Measurements from ENCODE around the gene SCAPER. TPM values are rescaled to one million over a fixed set of nuclear protein-coding genes. Genes with fewer than 3 reads are reported as not detected.

SCAPER gene
- total RNA-seq, 6 donors from 2014 or later: 14.4 to 67.1 (median 27.6) TPM

- no peak for ATAC-seq (ENCODE audit: low FRiP score in 2 of 2)
- H3K27me3 ChIP-seq: no peaks in the 10 kb centered on the region
- no peaks in the 10 kb centered on the region for H3K4me1 ChIP-seq
- peaks cover 0 to 5% (median 0%) of the 10 kb centered on the region in 4 donors for H3K36me3 ChIP-seq
- DNase-seq: no peak
- H3K4me3 ChIP-seq: no peak overlapping the region
- no peaks in the 10 kb centered on the region for H3K9me3 ChIP-seq
- no peak overlapping the region for H3K27ac ChIP-seq
- 90 to 94% methylated on average over 7 of the region's 7 CpGs for WGBS, 2 donors
- TF ChIP-seq EP300 (IDR thresholded peaks at IDR 0.05): no peak
- TF ChIP-seq CTCF (IDR thresholded peaks at IDR 0.05): no peak
- TF ChIP-seq POLR2A (IDR thresholded peaks at IDR 0.05): no peak
- TF ChIP-seq POLR2AphosphoS5 (IDR thresholded peaks at IDR 0.05): no peak
Measured at GRCh38 chr15:76588811-76589747, 316.1 kb downstream of the SCAPER start.

GRCh38 chr15:76585576-76585897 is 319.6 kb downstream of the SCAPER start:
- H3K27ac ChIP-seq: no peak overlapping the region
- H3K27me3 ChIP-seq: no peaks in the 10 kb centered on the region
- no peak for TF ChIP-seq EP300 (IDR thresholded peaks at IDR 0.05)
- H3K36me3 ChIP-seq: peaks cover 0 to 5% (median 0%) of the 10 kb centered on the region in 4 donors
- H3K4me3 ChIP-seq: no peak overlapping the region
- DNase-seq: no peak
- no peak for ATAC-seq (ENCODE audit: low FRiP score in 2 of 2)
- peaks cover 3 to 14% (median 7%) of the 10 kb centered on the region in 4 donors for H3K9me3 ChIP-seq
- H3K4me1 ChIP-seq: no peaks in the 10 kb centered on the region

GRCh38 chr15:76584868-76585575 is 320.1 kb downstream of the SCAPER start:
- TF ChIP-seq EP300 (IDR thresholded peaks at IDR 0.05) (no peak), POLR2AphosphoS5 (IDR thresholded peaks at IDR 0.05) (no peak), POLR2A (IDR thresholded peaks at IDR 0.05) (no peak)
- no peak for DNase-seq
- no peaks in the 10 kb centered on the region for H3K4me1 ChIP-seq
- ATAC-seq (ENCODE audit: low FRiP score in 2 of 2): no peak
- H3K4me3 ChIP-seq: no peak overlapping the region
- H3K36me3 ChIP-seq: peaks cover 0 to 5% (median 0%) of the 10 kb centered on the region in 4 donors
- no peak overlapping the region for H3K27ac ChIP-seq
- WGBS, 2 donors: 86 to 87% methylated on average over 2 of the region's 2 CpGs
- H3K27me3 ChIP-seq: no peaks in the 10 kb centered on the region
- peaks cover 3 to 14% (median 7%) of the 10 kb centered on the region in 4 donors for H3K9me3 ChIP-seq

GRCh38 chr15:76582550-76582949 is 322.6 kb downstream of the SCAPER start:
- Histone ChIP-seq H3K27me3 (no peaks in the 10 kb centered on the region), H3K4me3 (no peak overlapping the region), H3K27ac (no peak overlapping the region), H3K4me1 (no peaks in the 10 kb centered on the region), H3K36me3 (no peaks in the 10 kb centered on the region), H3K9me3 (peaks cover 3 to 14% (median 7%) of the 10 kb centered on the region in 4 donors)
- WGBS, 2 donors: 79 to 96% methylated on average over 5 of the region's 5 CpGs
- TF ChIP-seq POLR2AphosphoS5 (IDR thresholded peaks at IDR 0.05) (no peak), POLR2A (IDR thresholded peaks at IDR 0.05) (no peak), CTCF (IDR thresholded peaks at IDR 0.05) (no peak), EP300 (IDR thresholded peaks at IDR 0.05) (no peak)
- ATAC-seq (ENCODE audit: low FRiP score in 2 of 2) (no peak), DNase-seq (no peak)

GRCh38 chr15:76577879-76578512 is 327.1 kb downstream of the SCAPER start:
- no peak for DNase-seq
- WGBS, 2 donors: 93 to 98% methylated on average over 2 to 5 of the region's 5 CpGs

More at GRCh38 chr15:76577879-76578512, 327.1 kb downstream of the SCAPER start:
- no peak for ATAC-seq (ENCODE audit: low FRiP score in 2 of 2)
- TF ChIP-seq POLR2AphosphoS5 (IDR thresholded peaks at IDR 0.05): no peak
- no peak for TF ChIP-seq POLR2A (IDR thresholded peaks at IDR 0.05)
- no peak for TF ChIP-seq EP300 (IDR thresholded peaks at IDR 0.05)
- no peak for TF ChIP-seq CTCF (IDR thresholded peaks at IDR 0.05)
- peaks cover 0 to 14% (median 1%) of the 10 kb centered on the region in 4 donors for H3K4me1 ChIP-seq
- no peaks in the 10 kb centered on the region for H3K36me3 ChIP-seq
- H3K9me3 ChIP-seq: peaks cover 3 to 14% (median 7%) of the 10 kb centered on the region in 4 donors
- H3K4me3 ChIP-seq: no peak overlapping the region
- H3K27ac ChIP-seq: no peak overlapping the region
- H3K27me3 ChIP-seq: no peaks in the 10 kb centered on the region

Data from upper lobe of left lung (tissue), 6 donors.